HCT116 (cell line): Measurements from ENCODE around the gene MIA2. TPM values are rescaled to one million over a fixed set of nuclear protein-coding genes. Genes with fewer than 3 reads are reported as not detected.

Experiments used
- ATAC-seq: fragments of 200-7000 bp; cut with Tn5 transposase; 2 replicates; pipeline ENCODE4 v1.9.1; 2020; ENCODE audit warnings: mild to moderate bottlenecking, moderate library complexity
- Bru-seq: library from RNA; stranded (reverse); fragments of 400-500 nt; gene quantifications from one replicate; lab custom pipeline; 2021; lab: Mats Ljungman, UMichigan
- BruChase-seq, 2 experiments: library from RNA; stranded (reverse); fragments of 400-500 nt; gene quantifications; one replicate each; lab custom pipeline; 2021; lab: Mats Ljungman, UMichigan
- BruUV-seq: library from RNA; stranded (reverse); fragments of 400-500 nt; replicated peaks from 2 replicates; lab custom pipeline; 2021; lab: Mats Ljungman, UMichigan
- CTCF ChIA-PET: fragments of 300-600 bp; sonication (Branson Sonifier 250); formaldehyde crosslinking; loops from one replicate; lab custom pipeline; 2021; ENCODE audit warnings: antibody characterized with exemption; lab: Charles Lee
- POLR2A ChIA-PET: fragments of 300-600, 350-600 bp; sonication (Branson Sonifier 250); formaldehyde crosslinking; loops from one replicate; lab custom pipeline; 2021; ENCODE audit warnings: antibody characterized with exemption; lab: Charles Lee
- RAD21 ChIA-PET, 2 experiments: fragments of 300-600 bp; sonication (Branson Sonifier 250); formaldehyde crosslinking; loops; one replicate each; lab custom pipeline; 2023; ENCODE audit warnings: low total read pairs in 2 of 2; ENCODE audit not compliant: uncharacterized antibody in 2 of 2, unreplicated experiment in 2 of 2, low non-redundant PET in 1 of 2; lab: Charles Lee
- DNase-seq: peaks from one replicate; pipeline ENCODE4 v3.0.0-alpha.2; 2010; ENCODE audit warnings: low read depth, low spot score
- H2AFZ ChIP-seq: fragments of 200-600 bp; shearing (Covaris generic), sonication (generic); 2 replicates; pipeline ENCODE4 v1.6.1; 2017; ENCODE audit warnings: low read depth, mixed run types, mixed read lengths, antibody characterized with exemption, low read length; ENCODE audit not compliant: poor library complexity, severe bottlenecking
- H3K27ac ChIP-seq: 2 replicates; pipeline ENCODE4 v1.5.1; 2012; ENCODE audit warnings: low read depth, low read length
- H3K27me3 ChIP-seq: fragments of 200-600 bp; sonication (generic); 2 replicates; pipeline ENCODE4 v1.6.1; 2016; ENCODE audit warnings: mixed run types, low read length, mixed read lengths; ENCODE audit not compliant: insufficient read depth
- H3K36me3 ChIP-seq, 2 experiments: fragments of 200-500 bp in 1 of 2; fragments of 200-600 bp in 1 of 2; sonication (Bioruptor generic) in 1 of 2; sonication (generic) in 1 of 2; 2 replicates each; pipeline versions ENCODE4 v1.5.1 to v1.6.1; 2014 to 2016; ENCODE audit warnings: low read length in 2 of 2, inconsistent platforms in 1 of 2, mixed read lengths in 1 of 2, mixed run types in 1 of 2; ENCODE audit not compliant: insufficient read depth in 2 of 2, control insufficient read depth in 1 of 2
- H3K4me1 ChIP-seq, 2 experiments: fragments of 200-600 bp in 1 of 2; sonication (generic) in 1 of 2; 2 replicates each; pipeline versions ENCODE4 v1.5.1 to v1.6.1; 2012 to 2017; ENCODE audit warnings: low read length in 2 of 2, inconsistent platforms in 1 of 2, mild to moderate bottlenecking in 1 of 2, mixed read lengths in 1 of 2, mixed run types in 1 of 2, moderate library complexity in 1 of 2; ENCODE audit not compliant: insufficient read depth in 2 of 2, control insufficient read depth in 1 of 2
- H3K4me2 ChIP-seq: fragments of 200-600 bp; sonication (generic); 2 replicates; pipeline ENCODE4 v1.6.1; 2017; ENCODE audit warnings: mixed run types, low read length, mixed read lengths
- H3K4me3 ChIP-seq, 2 experiments: fragments of 200-600 bp in 1 of 2; sonication (generic) in 1 of 2; replicated peaks in 1 of 2; 2 replicates each; pipeline ENCODE4 v1.5.1; 2011 to 2016; ENCODE audit warnings: low read length in 2 of 2, control low read depth in 1 of 2, low read depth in 1 of 2, mild to moderate bottlenecking in 1 of 2, mixed read lengths in 1 of 2, mixed run types in 1 of 2
- H3K79me2 ChIP-seq: fragments of 200-600 bp; sonication (generic); 2 replicates; pipeline ENCODE4 v1.6.1; 2017; ENCODE audit warnings: mild to moderate bottlenecking, mixed run types, low read length, moderate library complexity, mixed read lengths; ENCODE audit not compliant: insufficient read depth
- H3K9ac ChIP-seq: fragments of 200-600 bp; sonication (generic); 2 replicates; pipeline ENCODE4 v1.6.1; 2016; ENCODE audit warnings: low read length, mixed read lengths
- H3K9me2 ChIP-seq: fragments of 200-600 bp; sonication (generic), shearing (Covaris generic); 2 replicates; pipeline ENCODE4 v1.6.1; 2017; ENCODE audit warnings: mixed run types, mild to moderate bottlenecking, moderate library complexity; ENCODE audit not compliant: insufficient read depth
- H3K9me3 ChIP-seq, 2 experiments: fragments of 200-500 bp in 1 of 2; fragments of 200-600 bp in 1 of 2; sonication (Bioruptor generic) in 1 of 2; sonication (generic) in 1 of 2; 2 replicates each; pipeline ENCODE4 v1.6.1; 2014 to 2017; ENCODE audit warnings: low read length in 2 of 2, mixed read lengths in 2 of 2, inconsistent platforms in 1 of 2, low read depth in 1 of 2, mild to moderate bottlenecking in 1 of 2, mixed run types in 1 of 2, moderate library complexity in 1 of 2; ENCODE audit not compliant: control insufficient read depth in 1 of 2, insufficient read depth in 1 of 2
- H4K20me1 ChIP-seq: fragments of 200-600 bp; sonication (generic), shearing (Covaris generic); 2 replicates; pipeline ENCODE4 v1.6.1; 2017; ENCODE audit warnings: mixed run types, mild to moderate bottlenecking, moderate library complexity; ENCODE audit not compliant: insufficient read depth
- CBX3 ChIP-seq: IDR thresholded peaks from 2 replicates; pipeline ENCODE4 v1.6.1; 2012; ENCODE audit warnings: low read depth
- ELF1 ChIP-seq: IDR thresholded peaks from 2 replicates; pipeline ENCODE4 v1.6.1; 2012; ENCODE audit warnings: low read depth, borderline replicate concordance
- EZH2 ChIP-seq: fragments of 200-600 bp; sonication (generic); IDR thresholded peaks from 2 replicates; pipeline ENCODE4 v1.6.1; 2017; ENCODE audit warnings: antibody characterized with exemption, mixed run types
- POLR2AphosphoS5 ChIP-seq: IDR thresholded peaks from 2 replicates; pipeline ENCODE4 v1.6.1; 2011; ENCODE audit warnings: mild to moderate bottlenecking, low read depth, low read length, moderate library complexity
- RAD21 ChIP-seq: IDR thresholded peaks from 2 replicates; pipeline ENCODE4 v1.6.1; 2012; ENCODE audit warnings: low read depth, mild to moderate bottlenecking
- SIN3A ChIP-seq: IDR thresholded peaks from 2 replicates; pipeline ENCODE4 v1.6.1; 2012; ENCODE audit warnings: low read depth
- SP1 ChIP-seq: IDR thresholded peaks from 2 replicates; pipeline ENCODE4 v1.6.1; 2012; ENCODE audit warnings: low read depth
- TCF7L2 ChIP-seq: IDR thresholded peaks from 2 replicates; pipeline ENCODE4 v1.7.0; 2011; ENCODE audit warnings: borderline replicate concordance, inconsistent platforms; ENCODE audit not compliant: insufficient read depth, insufficient read length; ENCODE audit errors: extremely low read depth
- YY1 ChIP-seq: IDR thresholded peaks from 2 replicates; pipeline ENCODE4 v1.6.1; 2011; ENCODE audit warnings: low read length, low read depth, moderate library complexity, mild to moderate bottlenecking; ENCODE audit not compliant: insufficient replicate concordance; ENCODE audit errors: extremely low read depth
- ZNF274 ChIP-seq: fragments of 200-500 bp; sonication (Bioruptor generic); IDR thresholded peaks from 2 replicates; pipeline ENCODE4 v1.6.1; 2014; ENCODE audit warnings: mild to moderate bottlenecking, low read depth, low read length, inconsistent platforms
- intact Hi-C: fragments of 100-400 bp; cut with micrococcal nuclease; formaldehyde crosslinking; loops from 2 replicates; pipeline ENCODE4 v1.10.0; 2022
- long read RNA-seq: library from polyadenylated mRNA; unstranded; transcript quantifications from one replicate; pipeline ENCODE4 v2.0.0, GENCODE V29; 2021; ENCODE audit not compliant: unreplicated experiment
- polyA plus RNA-seq: library from polyadenylated mRNA; unstranded; fragments of >200 nt; gene quantifications from 2 replicates; pipeline ENCODE4 v1.2.1, GENCODE V29; 2012; ENCODE audit warnings: missing spikeins
- total RNA-seq: library from RNA; stranded (reverse); gene quantifications from one replicate; pipeline ENCODE4 v1.2.1, GENCODE V29; 2021; ENCODE audit not compliant: unreplicated experiment
- TF ChIP-seq, protein P1 (sequence below): IDR thresholded peaks from 2 replicates; pipeline ENCODE4 v1.6.1; 2012; ENCODE audit warnings: low read depth
- TF ChIP-seq, protein P2 (sequence below): IDR thresholded peaks from 2 replicates; pipeline ENCODE4 v1.6.1; 2012

Gene MIA2, protein sequence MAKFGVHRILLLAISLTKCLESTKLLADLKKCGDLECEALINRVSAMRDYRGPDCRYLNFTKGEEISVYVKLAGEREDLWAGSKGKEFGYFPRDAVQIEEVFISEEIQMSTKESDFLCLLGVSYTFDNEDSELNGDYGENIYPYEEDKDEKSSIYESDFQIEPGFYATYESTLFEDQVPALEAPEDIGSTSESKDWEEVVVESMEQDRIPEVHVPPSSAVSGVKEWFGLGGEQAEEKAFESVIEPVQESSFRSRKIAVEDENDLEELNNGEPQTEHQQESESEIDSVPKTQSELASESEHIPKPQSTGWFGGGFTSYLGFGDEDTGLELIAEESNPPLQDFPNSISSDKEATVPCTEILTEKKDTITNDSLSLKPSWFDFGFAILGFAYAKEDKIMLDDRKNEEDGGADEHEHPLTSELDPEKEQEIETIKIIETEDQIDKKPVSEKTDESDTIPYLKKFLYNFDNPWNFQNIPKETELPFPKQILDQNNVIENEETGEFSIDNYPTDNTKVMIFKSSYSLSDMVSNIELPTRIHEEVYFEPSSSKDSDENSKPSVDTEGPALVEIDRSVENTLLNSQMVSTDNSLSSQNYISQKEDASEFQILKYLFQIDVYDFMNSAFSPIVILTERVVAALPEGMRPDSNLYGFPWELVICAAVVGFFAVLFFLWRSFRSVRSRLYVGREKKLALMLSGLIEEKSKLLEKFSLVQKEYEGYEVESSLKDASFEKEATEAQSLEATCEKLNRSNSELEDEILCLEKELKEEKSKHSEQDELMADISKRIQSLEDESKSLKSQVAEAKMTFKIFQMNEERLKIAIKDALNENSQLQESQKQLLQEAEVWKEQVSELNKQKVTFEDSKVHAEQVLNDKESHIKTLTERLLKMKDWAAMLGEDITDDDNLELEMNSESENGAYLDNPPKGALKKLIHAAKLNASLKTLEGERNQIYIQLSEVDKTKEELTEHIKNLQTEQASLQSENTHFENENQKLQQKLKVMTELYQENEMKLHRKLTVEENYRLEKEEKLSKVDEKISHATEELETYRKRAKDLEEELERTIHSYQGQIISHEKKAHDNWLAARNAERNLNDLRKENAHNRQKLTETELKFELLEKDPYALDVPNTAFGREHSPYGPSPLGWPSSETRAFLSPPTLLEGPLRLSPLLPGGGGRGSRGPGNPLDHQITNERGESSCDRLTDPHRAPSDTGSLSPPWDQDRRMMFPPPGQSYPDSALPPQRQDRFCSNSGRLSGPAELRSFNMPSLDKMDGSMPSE (N-terminal part only)
- total RNA-seq (31.1 TPM), Bru-seq, nascent RNA (percentile 90 among the genes with signal in this experiment), BruChase-seq, experiment 1, labeled RNA remaining after a 6-hour chase (percentile 84 among the genes with signal in this experiment), BruChase-seq, experiment 2, labeled RNA remaining after a 2-hour chase (percentile 81 among the genes with signal in this experiment)
- polyA plus RNA-seq = 12.0 and 14.2 TPM in 2 replicates
- long read RNA-seq, partial matches to known transcripts = 5 of 59 reads
- long read RNA-seq, other reads (novel, unspliced or antisense) = 52 of 59 reads

DNA sequence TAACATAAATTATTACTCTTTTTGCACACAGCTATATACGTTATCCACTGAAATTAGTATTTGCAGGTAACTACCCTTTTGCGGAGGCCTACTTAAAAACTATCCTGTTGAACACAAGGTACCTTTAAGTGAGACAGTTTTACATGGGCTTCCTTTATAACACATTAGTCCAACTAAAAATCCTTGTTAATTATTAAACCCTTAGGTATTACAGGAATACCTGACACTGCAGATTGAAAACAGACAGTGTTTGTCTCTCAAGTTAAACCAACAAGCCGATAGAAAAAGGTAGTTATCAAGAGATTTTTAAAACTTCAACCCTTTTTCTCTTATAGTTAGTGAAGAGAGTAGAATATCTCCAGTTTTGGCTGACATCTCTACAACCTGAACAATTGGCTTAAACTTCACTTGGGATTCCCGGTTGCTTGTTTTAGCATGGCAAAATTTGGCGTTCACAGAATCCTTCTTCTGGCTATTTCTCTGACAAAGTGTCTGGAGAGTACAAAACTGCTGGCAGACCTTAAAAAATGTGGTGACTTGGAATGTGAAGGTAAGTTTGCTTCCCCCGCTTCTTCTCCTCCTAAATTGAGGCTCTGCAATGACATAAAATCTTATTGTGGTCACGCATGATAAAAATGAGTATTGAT lies at the start of gene MIA2:
MIA2 (plus strand) TSS at position 236 of the 647 bp plus-strand sequence; CDS start at position 436, 200 bp downstream.
- Histone ChIP-seq H3K9me2 (no peaks in the 10 kb centered on the region), H3K36me3 (no peaks in the 10 kb centered on the region), H3K27me3 (no peaks in the 10 kb centered on the region), H3K79me2 (no peaks in the 10 kb centered on the region), H3K4me3 (peak within 1 kb of the TSS in 1 of 2 experiments; percentile 36; a peak in 2 of 4 replicates), H3K4me2 (peak within 1 kb of the TSS; percentile 69), H3K9me3 (no peaks in the 10 kb centered on the region), H3K27ac (no peak within 1 kb of the TSS), H2AFZ (peak within 1 kb of the TSS; percentile 94), H4K20me1 (no peaks in the 10 kb centered on the region), H3K4me1 (peaks cover 13 to 30% of the 10 kb centered on the region in 2 experiments; a peak in 3 of 4 replicates), H3K9ac (0 out of 2 replicates have a peak within 1 kb of the TSS, but pooled peaks have one; percentile 0)
- CTCF ChIA-PET = no interaction called here
- DNase-seq (no peak), ATAC-seq (no peak)
- no TSS peak for BruUV-seq
- intact Hi-C loops = loop anchor here (5.0 kb wide), 1 partner anchor 183 kb away; no protein-coding TSS in a partner anchor
- no peak for TF ChIP-seq ZNF274
- no peak for TF ChIP-seq SIN3A
- TF ChIP-seq POLR2AphosphoS5 = no peak
- TF ChIP-seq, protein P1, sequence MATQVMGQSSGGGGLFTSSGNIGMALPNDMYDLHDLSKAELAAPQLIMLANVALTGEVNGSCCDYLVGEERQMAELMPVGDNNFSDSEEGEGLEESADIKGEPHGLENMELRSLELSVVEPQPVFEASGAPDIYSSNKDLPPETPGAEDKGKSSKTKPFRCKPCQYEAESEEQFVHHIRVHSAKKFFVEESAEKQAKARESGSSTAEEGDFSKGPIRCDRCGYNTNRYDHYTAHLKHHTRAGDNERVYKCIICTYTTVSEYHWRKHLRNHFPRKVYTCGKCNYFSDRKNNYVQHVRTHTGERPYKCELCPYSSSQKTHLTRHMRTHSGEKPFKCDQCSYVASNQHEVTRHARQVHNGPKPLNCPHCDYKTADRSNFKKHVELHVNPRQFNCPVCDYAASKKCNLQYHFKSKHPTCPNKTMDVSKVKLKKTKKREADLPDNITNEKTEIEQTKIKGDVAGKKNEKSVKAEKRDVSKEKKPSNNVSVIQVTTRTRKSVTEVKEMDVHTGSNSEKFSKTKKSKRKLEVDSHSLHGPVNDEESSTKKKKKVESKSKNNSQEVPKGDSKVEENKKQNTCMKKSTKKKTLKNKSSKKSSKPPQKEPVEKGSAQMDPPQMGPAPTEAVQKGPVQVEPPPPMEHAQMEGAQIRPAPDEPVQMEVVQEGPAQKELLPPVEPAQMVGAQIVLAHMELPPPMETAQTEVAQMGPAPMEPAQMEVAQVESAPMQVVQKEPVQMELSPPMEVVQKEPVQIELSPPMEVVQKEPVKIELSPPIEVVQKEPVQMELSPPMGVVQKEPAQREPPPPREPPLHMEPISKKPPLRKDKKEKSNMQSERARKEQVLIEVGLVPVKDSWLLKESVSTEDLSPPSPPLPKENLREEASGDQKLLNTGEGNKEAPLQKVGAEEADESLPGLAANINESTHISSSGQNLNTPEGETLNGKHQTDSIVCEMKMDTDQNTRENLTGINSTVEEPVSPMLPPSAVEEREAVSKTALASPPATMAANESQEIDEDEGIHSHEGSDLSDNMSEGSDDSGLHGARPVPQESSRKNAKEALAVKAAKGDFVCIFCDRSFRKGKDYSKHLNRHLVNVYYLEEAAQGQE = no peak
- no peak for TF ChIP-seq CBX3
- no peak for TF ChIP-seq ELF1
- no peak for TF ChIP-seq SP1
- TF ChIP-seq TCF7L2 = no peak
- TF ChIP-seq, protein P2, sequence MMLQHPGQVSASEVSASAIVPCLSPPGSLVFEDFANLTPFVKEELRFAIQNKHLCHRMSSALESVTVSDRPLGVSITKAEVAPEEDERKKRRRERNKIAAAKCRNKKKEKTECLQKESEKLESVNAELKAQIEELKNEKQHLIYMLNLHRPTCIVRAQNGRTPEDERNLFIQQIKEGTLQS = no peak
- TF ChIP-seq EZH2 = no peak
- no peak for TF ChIP-seq YY1
- no peak for TF ChIP-seq RAD21
- RAD21 ChIA-PET = no interaction called here
- POLR2A ChIA-PET = no interaction called here
